Measurements from ENCODE around the gene FLG. TPM values are rescaled to one million over a fixed set of nuclear protein-coding genes. Genes with fewer than 3 reads are reported as not detected.
"Not testable (repeated sequence)": the region's sequence is repeated elsewhere in the genome, so short reads cannot be mapped to it uniquely, and the experiment has no call there.

FLG gene
- polyA plus RNA-seq, 3 donors = 0.01 to 0.03 TPM; not detected in 1

DNA sequence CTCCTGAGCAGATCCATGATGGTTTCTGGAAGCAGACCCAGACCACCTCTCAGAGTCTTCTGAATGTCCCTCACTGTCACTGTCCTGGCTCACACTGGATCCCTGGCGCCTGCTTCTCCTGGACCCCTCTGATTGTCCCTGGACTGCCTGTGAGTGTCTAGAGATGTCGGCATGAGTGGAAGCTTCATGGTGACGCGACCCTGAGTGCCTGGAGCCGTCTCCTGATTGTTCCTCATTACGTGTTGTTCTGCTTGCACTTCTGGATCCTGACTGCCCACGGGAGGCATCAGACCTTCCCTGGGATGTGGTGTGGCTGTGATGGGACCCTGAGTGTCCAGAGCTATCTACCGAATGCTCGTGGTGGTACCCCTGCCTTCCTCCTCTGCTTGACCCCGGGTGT, 18.9 kb downstream of the FLG start:
- not testable (repeated sequence) for H3K27ac ChIP-seq (ENCODE audit: low read depth, low read length)
- WGBS, 3 donors = 87 to 93% (median 92%) methylated on average over 6 to 9 of the region's 10 CpGs

DNA sequence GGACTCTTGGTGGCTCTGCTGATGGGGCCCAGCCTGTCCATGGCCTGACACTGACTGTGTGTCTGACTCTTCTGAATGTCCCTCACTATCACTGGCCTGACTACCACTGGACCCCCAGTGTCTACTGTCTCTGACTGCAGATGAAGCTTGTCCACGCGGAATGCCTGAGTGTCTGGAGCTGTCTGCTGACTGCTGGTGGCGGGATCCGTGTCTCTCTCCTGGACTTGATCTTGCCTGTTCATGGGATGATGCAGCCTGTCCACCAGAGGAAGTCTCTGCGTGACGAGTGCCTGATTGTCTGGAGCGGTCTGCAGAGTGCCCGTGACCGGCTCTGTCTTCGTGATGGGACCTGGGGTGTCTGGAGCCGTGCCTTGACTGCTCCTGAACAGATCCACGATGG, 20.3 kb downstream of the FLG start:
- 89 to 97% (median 96%) methylated on average over 12 of the region's 12 CpGs for WGBS, 3 donors
- not testable (repeated sequence) for H3K27ac ChIP-seq (ENCODE audit: low read depth, low read length)

DNA sequence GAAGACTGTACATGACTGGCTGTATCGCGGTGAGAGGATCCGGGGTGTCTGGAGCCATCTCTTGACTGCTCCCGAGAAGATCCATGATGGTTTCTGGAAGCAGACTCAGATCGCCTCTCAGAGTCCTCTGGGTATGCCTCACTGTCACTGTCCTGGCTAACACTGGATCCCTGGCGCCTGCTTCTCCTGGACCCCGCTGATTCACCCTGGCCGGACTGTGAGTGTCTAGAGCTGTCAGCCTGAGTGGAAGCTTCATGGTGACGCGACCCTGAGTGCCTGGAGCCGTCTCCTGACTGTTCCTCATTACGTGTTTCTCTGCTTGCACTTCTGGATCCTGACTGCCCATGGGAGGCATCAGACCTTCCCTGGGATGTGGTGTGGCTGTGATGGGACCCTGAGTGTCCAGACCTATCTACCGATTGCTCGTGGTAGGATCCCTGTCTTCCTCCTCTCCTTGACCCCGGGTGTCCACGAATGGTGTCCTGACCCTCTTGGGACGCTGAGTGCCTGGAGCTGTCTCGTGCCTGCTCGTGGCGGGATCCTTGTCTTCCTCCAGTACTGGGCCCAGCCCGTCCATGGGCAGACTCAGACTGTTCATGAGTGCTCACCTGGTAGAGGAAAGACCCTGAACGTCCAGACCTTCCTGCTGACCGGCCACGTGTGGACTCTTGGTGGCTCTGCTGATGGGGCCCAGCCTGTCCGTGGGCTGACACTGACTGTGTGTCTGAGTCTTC, 21.7 kb downstream of the FLG start:
- WGBS, 3 donors = 91 to 98% (median 93%) methylated on average over 22 to 24 of the region's 25 CpGs
- not testable (repeated sequence) for H3K27ac ChIP-seq (ENCODE audit: low read depth, low read length)

DNA sequence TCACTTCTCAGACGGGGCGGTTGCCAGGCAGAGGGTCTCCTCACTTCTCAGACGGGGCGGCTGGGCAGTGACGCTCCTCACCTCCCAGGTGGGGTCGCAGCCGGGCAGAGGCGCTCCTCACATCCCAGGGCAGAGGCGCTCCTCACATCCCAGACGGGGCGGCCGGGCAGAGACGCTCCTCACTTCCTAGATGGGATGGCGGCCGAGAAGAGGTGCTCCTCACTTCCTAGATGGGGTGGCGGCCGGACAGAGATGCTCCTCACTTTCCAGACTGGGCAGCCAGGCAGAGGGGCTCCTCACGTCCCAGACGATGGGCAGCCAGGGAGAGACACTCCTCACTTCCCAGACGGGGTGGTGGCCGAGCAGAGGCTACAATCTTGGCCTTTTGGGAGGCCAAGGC, 68.6 kb downstream of the FLG start:
- WGBS, 3 donors = 82 to 94% (median 85%) methylated on average over 19 to 21 of the region's 21 CpGs
- not testable (repeated sequence) for H3K27ac ChIP-seq (ENCODE audit: low read depth, low read length)

Other genes starting within 250 kb of the FLG start
- gene TCHHL1, start 236.2 kb downstream of the FLG start, polyA plus RNA-seq = not detected
- gene TCHH, start 209.8 kb downstream of the FLG start, polyA plus RNA-seq = under 1 TPM; 0.05 to 0.90 (median 0.24) TPM
- not detected for gene RPTN, start 166.0 kb downstream of the FLG start, polyA plus RNA-seq
- under 1 TPM in 1 of 3 donors, not detected in 2; 0.01 TPM for gene HRNR, start 101.0 kb downstream of the FLG start, polyA plus RNA-seq
- under 1 TPM in 1 of 3 donors, not detected in 2; 0.01 TPM for gene FLG2, start 34.8 kb upstream of the FLG start, polyA plus RNA-seq
- gene CRNN, start 89.0 kb upstream of the FLG start, polyA plus RNA-seq = 1 to 10 TPM in 1 of 3 donors, under 1 TPM in 1, not detected in 1; 0.36 to 5.0 TPM
- gene LCE5A, start 185.6 kb upstream of the FLG start, polyA plus RNA-seq = not detected
- gene CRCT1, start 189.2 kb upstream of the FLG start, polyA plus RNA-seq = under 1 TPM in 1 of 3 donors, not detected in 2; 0.52 TPM
- not detected for gene LCE3E, start 241.5 kb upstream of the FLG start, polyA plus RNA-seq